Measurements from ENCODE around the gene BPIFB4. TPM values are rescaled to one million over a fixed set of nuclear protein-coding genes. Genes with fewer than 3 reads are reported as not detected.
"Not testable (repeated sequence)": the region's sequence is repeated elsewhere in the genome, so short reads cannot be mapped to it uniquely, and the experiment has no call there.

Gene BPIFB4
- total RNA-seq, 2 experiments from 2014 or later, result not detected

- ATAC-seq (ENCODE audit: poor library complexity), result no peak
- Mint-ChIP-seq H3K4me1 (ENCODE audit: low read depth) (peaks cover 5% of the 10 kb centered on the region), H3K9me3 (no peaks in the 10 kb centered on the region), H3K27me3 (peaks cover 5% of the 10 kb centered on the region), H3K36me3 (ENCODE audit: low read depth) (no peaks in the 10 kb centered on the region), H3K4me3 (no peak overlapping the region), H3K27ac (no peak overlapping the region)
- Histone ChIP-seq H3K27me3 (ENCODE audit: control insufficient read depth in 1 of 2, insufficient read depth in 2 of 2, low read length in 2 of 2) (peaks cover 3 to 5% of the 10 kb centered on the region in 2 experiments), H3K36me3 (ENCODE audit: insufficient read depth, low read length) (no peaks in the 10 kb centered on the region), H3K4me3 (ENCODE audit: low read length) (no peak overlapping the region), H3K4me1 (ENCODE audit: insufficient read depth, low read length) (no peaks in the 10 kb centered on the region), H3K27ac (ENCODE audit: low read depth in 1 of 2, low read length in 2 of 2) (no peak overlapping the region), H3K9me3 (ENCODE audit: control insufficient read depth in 1 of 2, insufficient read depth in 1 of 2, low read length in 2 of 2) (peaks cover 0 to 4% of the 10 kb centered on the region in 2 experiments)
- intact Hi-C loops (cut with DNase I, micrococcal nuclease), result no loop called here
- POLR2A ChIA-PET, result interaction anchor here (0.6 kb wide), 1 partner anchor 25 kb away, joined by 3 read pairs; no protein-coding TSS in a partner anchor
- CTCF ChIA-PET, result no interaction called here
- no peak for TF ChIP-seq CTCF (IDR thresholded peaks at IDR 0.05)
- DNase-seq, result no peak
These were observed 41.5 kb downstream of the BPIFB4 start for GRCh38 chr20:33120934-33121333.

GRCh38 chr20:33122297-33122696 is 42.9 kb downstream of the BPIFB4 start:
- H3K36me3 ChIP-seq (ENCODE audit: insufficient read depth, low read length); DNase-seq; POLR2A ChIA-PET; H3K27me3 Mint-ChIP-seq; H3K27me3 ChIP-seq (ENCODE audit: control insufficient read depth in 1 of 2, insufficient read depth in 2 of 2, low read length in 2 of 2); H3K4me1 ChIP-seq (ENCODE audit: insufficient read depth, low read length); CTCF ChIA-PET; intact Hi-C loops (cut with DNase I, micrococcal nuclease); ATAC-seq (ENCODE audit: poor library complexity); H3K4me3 ChIP-seq (ENCODE audit: low read length); H3K9me3 ChIP-seq (ENCODE audit: control insufficient read depth in 1 of 2, insufficient read depth in 1 of 2, low read length in 2 of 2); H3K4me1 Mint-ChIP-seq (ENCODE audit: low read depth); H3K36me3 Mint-ChIP-seq (ENCODE audit: low read depth); H3K9me3 Mint-ChIP-seq; H3K27ac Mint-ChIP-seq; H3K4me3 Mint-ChIP-seq; H3K27ac ChIP-seq (ENCODE audit: low read depth in 1 of 2, low read length in 2 of 2): not testable (repeated sequence)

GRCh38 chr20:33124261-33124660 is 44.8 kb downstream of the BPIFB4 start:
- H3K9me3 Mint-ChIP-seq, result no peaks in the 10 kb centered on the region
- no peak overlapping the region for H3K27ac Mint-ChIP-seq
- H3K4me1 Mint-ChIP-seq (ENCODE audit: low read depth), result peaks cover 5% of the 10 kb centered on the region
- H3K27me3 ChIP-seq (ENCODE audit: control insufficient read depth in 1 of 2, insufficient read depth in 2 of 2, low read length in 2 of 2), result peaks cover 3 to 5% of the 10 kb centered on the region in 2 experiments
- H3K4me1 ChIP-seq (ENCODE audit: insufficient read depth, low read length), result no peaks in the 10 kb centered on the region
- ATAC-seq (ENCODE audit: poor library complexity), result no peak
- TF ChIP-seq CTCF (IDR thresholded peaks at IDR 0.05), result no peak
- peaks cover 0 to 4% of the 10 kb centered on the region in 2 experiments for H3K9me3 ChIP-seq (ENCODE audit: control insufficient read depth in 1 of 2, insufficient read depth in 1 of 2, low read length in 2 of 2)
- POLR2A ChIA-PET, result no interaction called here
- CTCF ChIA-PET, result no interaction called here
- no peak overlapping the region for H3K27ac ChIP-seq (ENCODE audit: low read depth in 1 of 2, low read length in 2 of 2)
- intact Hi-C loops (cut with DNase I, micrococcal nuclease), result no loop called here
- no peaks in the 10 kb centered on the region for H3K36me3 ChIP-seq (ENCODE audit: insufficient read depth, low read length)
- H3K27me3 Mint-ChIP-seq, result no peaks in the 10 kb centered on the region
- H3K4me3 ChIP-seq (ENCODE audit: low read length), result no peak overlapping the region
- no peak overlapping the region for H3K4me3 Mint-ChIP-seq
- DNase-seq, result no peak
- no peaks in the 10 kb centered on the region for H3K36me3 Mint-ChIP-seq (ENCODE audit: low read depth)

GRCh38 chr20:33124994-33125393 is 45.6 kb downstream of the BPIFB4 start:
- Mint-ChIP-seq H3K4me1 (ENCODE audit: low read depth) (peaks cover 5% of the 10 kb centered on the region), H3K4me3 (no peak overlapping the region), H3K27ac (no peak overlapping the region), H3K9me3 (no peaks in the 10 kb centered on the region), H3K36me3 (ENCODE audit: low read depth) (no peaks in the 10 kb centered on the region), H3K27me3 (no peaks in the 10 kb centered on the region)
- H3K36me3 ChIP-seq (ENCODE audit: insufficient read depth, low read length), result no peaks in the 10 kb centered on the region
- DNase-seq (no peak), ATAC-seq (ENCODE audit: poor library complexity) (no peak)
- intact Hi-C loops (cut with DNase I, micrococcal nuclease), result no loop called here
- H3K4me3 ChIP-seq (ENCODE audit: low read length), result no peak overlapping the region
- TF ChIP-seq CTCF (IDR thresholded peaks at IDR 0.05), result no peak
- peaks cover 3 to 5% of the 10 kb centered on the region in 2 experiments for H3K27me3 ChIP-seq (ENCODE audit: control insufficient read depth in 1 of 2, insufficient read depth in 2 of 2, low read length in 2 of 2)
- ChIA-PET CTCF (no interaction called here), POLR2A (no interaction called here)
- H3K4me1 ChIP-seq (ENCODE audit: insufficient read depth, low read length), result no peaks in the 10 kb centered on the region
- no peak overlapping the region for H3K27ac ChIP-seq (ENCODE audit: low read depth in 1 of 2, low read length in 2 of 2)
- peaks cover 0 to 4% of the 10 kb centered on the region in 2 experiments for H3K9me3 ChIP-seq (ENCODE audit: control insufficient read depth in 1 of 2, insufficient read depth in 1 of 2, low read length in 2 of 2)

Data from CD4-positive, alpha-beta T cell (primary cell).